ENCODE data around the gene CERS6.

DNA sequence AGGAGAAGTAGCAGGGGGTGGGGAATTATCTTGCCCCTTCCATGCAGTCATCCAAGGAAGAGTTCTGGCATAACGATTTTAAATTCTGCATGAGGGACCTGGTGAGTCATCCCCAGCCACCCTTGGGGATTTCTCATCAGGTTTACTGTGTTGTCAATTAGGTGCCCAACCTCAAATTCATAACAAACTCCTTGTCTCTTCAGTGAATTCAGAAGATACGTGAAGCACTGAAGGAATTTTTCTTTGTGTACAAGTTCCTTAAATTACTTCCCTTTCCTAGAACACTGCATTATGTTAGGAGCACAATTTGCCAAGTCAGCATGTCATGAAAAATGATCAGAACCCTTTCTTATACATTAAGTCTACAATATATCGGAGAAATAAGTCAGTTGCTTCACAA is 275.5 kb downstream of the CERS6 start:
- TF ChIP-seq POLR2AphosphoS5 (IDR thresholded peaks at IDR 0.05) (no peak), POLR2A (IDR thresholded peaks at IDR 0.05) (no peak), EP300 (IDR thresholded peaks at IDR 0.05; ENCODE audit: low read depth) (no peak)
- TF ChIP-seq, protein P1, sequence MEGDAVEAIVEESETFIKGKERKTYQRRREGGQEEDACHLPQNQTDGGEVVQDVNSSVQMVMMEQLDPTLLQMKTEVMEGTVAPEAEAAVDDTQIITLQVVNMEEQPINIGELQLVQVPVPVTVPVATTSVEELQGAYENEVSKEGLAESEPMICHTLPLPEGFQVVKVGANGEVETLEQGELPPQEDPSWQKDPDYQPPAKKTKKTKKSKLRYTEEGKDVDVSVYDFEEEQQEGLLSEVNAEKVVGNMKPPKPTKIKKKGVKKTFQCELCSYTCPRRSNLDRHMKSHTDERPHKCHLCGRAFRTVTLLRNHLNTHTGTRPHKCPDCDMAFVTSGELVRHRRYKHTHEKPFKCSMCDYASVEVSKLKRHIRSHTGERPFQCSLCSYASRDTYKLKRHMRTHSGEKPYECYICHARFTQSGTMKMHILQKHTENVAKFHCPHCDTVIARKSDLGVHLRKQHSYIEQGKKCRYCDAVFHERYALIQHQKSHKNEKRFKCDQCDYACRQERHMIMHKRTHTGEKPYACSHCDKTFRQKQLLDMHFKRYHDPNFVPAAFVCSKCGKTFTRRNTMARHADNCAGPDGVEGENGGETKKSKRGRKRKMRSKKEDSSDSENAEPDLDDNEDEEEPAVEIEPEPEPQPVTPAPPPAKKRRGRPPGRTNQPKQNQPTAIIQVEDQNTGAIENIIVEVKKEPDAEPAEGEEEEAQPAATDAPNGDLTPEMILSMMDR (IDR thresholded peaks at IDR 0.05) = no peak

Measured in transverse colon (tissue), 4 donors.